ENCODE results near the gene RNF212.

RNF212 gene

DNA sequence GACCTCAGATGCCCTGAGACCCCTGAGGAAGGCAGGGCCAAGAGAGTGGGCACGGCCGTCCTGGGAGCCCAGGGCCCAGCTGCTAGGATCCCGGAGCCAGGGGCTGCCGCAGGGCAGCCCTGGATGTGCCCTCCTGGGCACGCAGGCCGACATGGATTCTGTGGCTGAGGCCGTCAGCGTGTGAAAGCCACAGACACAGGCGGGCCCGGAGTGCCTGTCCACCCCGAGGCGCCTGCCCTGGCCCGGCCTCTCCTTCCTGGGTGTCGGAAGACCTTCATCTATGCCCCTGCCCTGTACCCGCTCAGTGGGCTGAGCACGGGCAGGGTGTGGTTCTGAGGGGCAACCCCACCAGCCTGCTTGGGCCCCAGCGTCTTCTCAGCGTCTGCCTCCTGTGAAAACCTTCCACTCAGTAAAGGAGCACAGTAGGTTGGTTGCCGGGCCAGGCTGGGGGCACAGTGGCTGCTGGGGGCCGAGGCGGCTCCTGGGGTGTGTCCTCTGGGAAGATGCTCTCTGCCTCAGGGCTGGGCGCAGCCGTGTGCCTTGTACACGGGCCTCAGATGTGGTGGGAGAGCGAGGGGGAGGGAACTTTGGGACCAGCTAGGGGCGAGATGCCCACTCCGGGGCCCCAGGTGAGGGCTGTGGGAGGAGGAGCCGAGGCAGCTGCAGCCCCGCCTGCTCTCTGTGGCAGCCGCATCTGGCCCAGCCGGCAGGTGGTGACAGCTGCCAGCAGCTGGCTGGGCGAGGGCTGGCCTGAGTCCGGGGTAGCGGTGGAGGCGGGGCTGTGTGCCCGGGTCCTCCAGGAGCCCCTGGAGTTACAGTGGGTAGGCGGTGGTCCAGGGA, 81.2 kb downstream of the RNF212 start:
- peaks cover 52% of the 10 kb centered on the region for H3K4me1 ChIP-seq
- H3K9ac ChIP-seq: no peak overlapping the region
- no peak overlapping the region for H3K4me3 ChIP-seq
- TF ChIP-seq Cebpa-rat (IDR thresholded peaks at IDR 0.05): no peak
- H4K20me1 ChIP-seq: peaks cover 48% of the 10 kb centered on the region
- peaks cover 43% of the 10 kb centered on the region for H3K27me3 ChIP-seq
- no peaks in the 10 kb centered on the region for H3K9me3 ChIP-seq
- H3K36me3 ChIP-seq: peaks cover 4% of the 10 kb centered on the region; the same call in 1 of the 2 replicates
- H3K4me2 ChIP-seq: peak overlapping the region; percentile 90
- H3K27ac ChIP-seq: no peak overlapping the region

DNA sequence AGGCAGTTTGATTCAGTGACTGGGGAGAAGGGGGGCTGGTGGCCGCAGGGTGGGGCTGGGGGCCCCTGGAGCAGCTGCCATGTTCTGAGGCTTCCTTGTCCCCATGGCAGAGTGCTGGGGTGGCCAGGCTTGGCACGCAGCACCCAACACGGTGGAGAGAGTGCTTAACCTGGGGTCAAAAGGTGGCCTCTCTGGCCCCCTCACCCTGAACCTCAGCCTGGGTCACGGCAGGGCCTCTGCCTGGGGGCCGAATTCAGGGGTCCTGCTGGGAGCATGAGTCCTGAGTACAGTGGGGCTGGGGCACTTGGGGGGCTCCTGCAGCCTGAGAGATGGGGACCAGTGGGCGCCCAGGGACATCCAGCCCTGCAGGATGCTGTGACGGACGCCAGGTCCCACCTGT, 82.0 kb downstream of the RNF212 start:
- Histone ChIP-seq H3K4me1 (peaks cover 60% of the 10 kb centered on the region), H3K27me3 (peaks cover 43% of the 10 kb centered on the region), H3K9ac (no peak overlapping the region), H3K36me3 (peaks cover 8% of the 10 kb centered on the region; the same call in 1 of the 2 replicates), H3K9me3 (no peaks in the 10 kb centered on the region), H4K20me1 (peaks cover 56% of the 10 kb centered on the region), H3K27ac (no peak overlapping the region), H3K4me2 (peak overlapping the region; percentile 90), H3K4me3 (no peak overlapping the region)
- TF ChIP-seq Cebpa-rat (IDR thresholded peaks at IDR 0.05): no peak

DNA sequence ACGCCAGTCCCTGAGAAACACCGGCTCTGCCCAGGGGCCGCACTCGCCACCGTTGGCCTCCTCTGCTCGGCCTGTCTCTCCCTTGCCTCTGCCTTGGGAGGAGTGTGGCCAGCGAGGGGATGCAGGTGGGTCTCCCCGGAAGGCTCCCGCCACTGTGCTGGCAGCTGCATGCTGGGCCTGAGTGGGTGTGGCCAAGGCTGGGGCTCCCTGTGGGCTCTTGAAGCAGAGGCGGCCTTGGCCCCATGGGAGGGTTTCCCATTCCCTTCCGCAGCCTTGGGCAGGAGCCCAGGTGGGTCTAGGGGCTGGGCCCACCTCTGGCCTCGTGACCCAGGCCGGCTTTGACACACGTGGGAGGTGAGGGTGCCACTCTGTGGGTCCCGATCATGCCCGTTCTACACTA, 82.8 kb downstream of the RNF212 start:
- H3K36me3 ChIP-seq: peaks cover 14% of the 10 kb centered on the region
- H3K4me3 ChIP-seq: peak overlapping the region; percentile 41; the same call in 1 of the 2 replicates
- no peak for TF ChIP-seq Cebpa-rat (IDR thresholded peaks at IDR 0.05)
- H3K27ac ChIP-seq: peak overlapping the region; percentile 35; the same call in 1 of the 2 replicates
- H3K9ac ChIP-seq: peak overlapping the region; percentile 20; the same call in 1 of the 2 replicates
- peaks cover 43% of the 10 kb centered on the region for H3K27me3 ChIP-seq
- H3K4me2 ChIP-seq: peak overlapping the region; percentile 90
- no peaks in the 10 kb centered on the region for H3K9me3 ChIP-seq
- H4K20me1 ChIP-seq: peaks cover 64% of the 10 kb centered on the region
- peaks cover 68% of the 10 kb centered on the region for H3K4me1 ChIP-seq

DNA sequence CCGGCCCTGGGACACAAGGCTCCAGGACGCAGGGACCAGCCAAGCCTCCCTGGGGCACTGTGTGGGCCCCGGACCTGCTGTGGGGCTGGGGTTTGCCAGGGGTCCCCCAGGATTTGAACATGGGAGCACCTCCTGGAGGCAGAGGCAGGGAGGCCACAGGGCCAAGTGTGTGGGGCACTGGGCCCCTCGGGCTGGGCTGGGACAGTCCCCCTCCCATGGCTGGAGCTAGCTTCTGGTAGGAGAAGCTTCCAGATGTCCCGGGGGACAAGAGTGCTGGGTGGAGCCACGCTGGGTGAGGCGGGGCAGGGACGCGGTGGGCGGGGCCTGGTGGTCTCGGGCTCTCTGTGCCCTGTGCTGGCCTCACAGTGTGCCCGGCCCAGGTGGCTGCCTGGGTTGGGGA, 83.3 kb downstream of the RNF212 start:
- Histone ChIP-seq H4K20me1 (peaks cover 69% of the 10 kb centered on the region), H3K27ac (peak overlapping the region; percentile 35; the same call in 1 of the 2 replicates), H3K9ac (no peak overlapping the region), H3K4me3 (peak overlapping the region; percentile 41; the same call in 1 of the 2 replicates), H3K9me3 (no peaks in the 10 kb centered on the region), H3K36me3 (peaks cover 19% of the 10 kb centered on the region), H3K4me1 (peaks cover 70% of the 10 kb centered on the region), H3K27me3 (peaks cover 43% of the 10 kb centered on the region), H3K4me2 (peak overlapping the region; percentile 90)
- no peak for TF ChIP-seq Cebpa-rat (IDR thresholded peaks at IDR 0.05)

DNA sequence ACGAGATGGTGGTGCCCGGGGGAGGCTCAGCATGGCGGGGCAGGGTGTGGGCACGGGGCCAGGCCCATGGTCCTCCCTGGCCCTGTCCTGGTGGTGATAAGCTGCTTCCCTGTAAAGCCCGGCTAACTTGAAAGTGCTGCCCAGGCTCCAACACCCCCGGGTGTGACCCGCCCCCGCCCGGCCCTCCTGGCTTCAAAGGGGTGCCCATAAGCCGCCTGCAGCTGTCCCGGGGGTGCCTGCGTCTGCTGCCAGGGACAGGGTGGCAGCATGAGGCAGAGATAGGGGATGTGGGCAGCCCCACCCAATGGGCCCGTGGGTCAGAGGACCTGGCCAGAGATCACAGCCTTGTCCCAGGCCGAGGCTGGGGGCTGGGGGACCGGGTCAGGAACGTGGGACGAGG, 83.8 kb downstream of the RNF212 start:
- H4K20me1 ChIP-seq: peaks cover 74% of the 10 kb centered on the region
- H3K4me1 ChIP-seq: peaks cover 70% of the 10 kb centered on the region
- H3K27me3 ChIP-seq: peaks cover 39% of the 10 kb centered on the region
- peak overlapping the region; percentile 90 for H3K4me2 ChIP-seq
- no peak overlapping the region for H3K27ac ChIP-seq
- no peak overlapping the region; the same call in 1 of the 2 replicates for H3K4me3 ChIP-seq
- no peak overlapping the region for H3K9ac ChIP-seq
- no peak for TF ChIP-seq Cebpa-rat (IDR thresholded peaks at IDR 0.05)
- H3K9me3 ChIP-seq: no peaks in the 10 kb centered on the region
- H3K36me3 ChIP-seq: peaks cover 24% of the 10 kb centered on the region

DNA sequence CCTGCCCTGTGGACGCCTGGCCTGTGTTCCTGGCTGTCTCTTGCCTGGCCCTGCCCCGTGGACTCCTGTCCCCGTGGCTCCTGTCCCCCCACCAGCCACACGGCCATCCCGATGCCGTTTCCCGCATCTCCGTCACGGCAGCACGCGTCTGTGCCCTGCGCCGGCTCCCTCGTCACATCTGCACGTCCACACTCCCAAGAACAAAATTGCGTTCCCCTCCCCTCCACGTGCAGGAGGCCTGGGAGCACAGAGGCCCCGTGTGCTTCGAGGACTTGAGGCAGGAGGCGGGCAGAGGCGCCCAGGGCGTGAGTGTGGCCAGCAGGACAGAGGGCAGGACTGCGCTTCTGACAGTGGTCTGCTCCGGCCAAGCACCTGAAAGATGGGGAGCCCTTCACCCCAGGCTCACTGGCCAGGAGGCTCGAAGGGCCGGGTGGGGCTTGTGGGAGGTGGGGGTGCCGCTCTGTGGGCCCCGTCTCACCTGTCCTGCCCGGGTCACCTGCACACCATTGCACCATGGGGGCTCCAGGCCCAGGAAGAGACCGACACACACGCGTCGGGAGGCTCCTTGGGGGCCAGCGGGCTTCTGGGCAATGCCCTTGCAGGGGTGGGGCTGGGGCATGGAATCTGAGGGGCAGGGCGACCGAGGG, 84.7 kb downstream of the RNF212 start:
- no peak overlapping the region for H3K27ac ChIP-seq
- H4K20me1 ChIP-seq: peaks cover 74% of the 10 kb centered on the region
- H3K27me3 ChIP-seq: peaks cover 30% of the 10 kb centered on the region
- no peak overlapping the region for H3K4me3 ChIP-seq
- peak overlapping the region; percentile 90 for H3K4me2 ChIP-seq
- H3K4me1 ChIP-seq: peaks cover 70% of the 10 kb centered on the region
- H3K9ac ChIP-seq: no peak overlapping the region
- no peaks in the 10 kb centered on the region for H3K9me3 ChIP-seq
- peaks cover 30% of the 10 kb centered on the region for H3K36me3 ChIP-seq
- no peak for TF ChIP-seq Cebpa-rat (IDR thresholded peaks at IDR 0.05)

DNA sequence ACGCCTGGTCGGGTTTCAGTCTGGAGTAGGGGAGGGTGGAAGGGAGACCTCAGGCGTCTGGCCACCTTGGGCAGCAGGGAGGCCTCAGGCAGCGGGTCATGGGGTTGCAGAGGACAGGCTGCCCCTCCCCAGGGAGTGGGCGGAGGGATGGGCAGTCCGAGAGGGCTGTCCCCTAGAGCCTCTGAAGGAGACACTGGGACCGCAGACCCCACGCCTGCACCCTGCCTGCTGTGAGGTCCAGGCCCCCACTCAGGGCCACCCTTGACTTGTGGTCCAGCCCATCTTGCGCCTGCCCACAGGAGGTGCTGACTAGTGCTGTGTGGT, 85.5 kb downstream of the RNF212 start:
- Histone ChIP-seq H4K20me1 (peaks cover 72% of the 10 kb centered on the region), H3K9ac (no peak overlapping the region), H3K4me3 (no peak overlapping the region), H3K27me3 (peaks cover 22% of the 10 kb centered on the region), H3K27ac (no peak overlapping the region), H3K36me3 (peaks cover 37% of the 10 kb centered on the region), H3K4me2 (no peak overlapping the region), H3K4me1 (peaks cover 67% of the 10 kb centered on the region), H3K9me3 (no peaks in the 10 kb centered on the region)
- TF ChIP-seq Cebpa-rat (IDR thresholded peaks at IDR 0.05): no peak

DNA sequence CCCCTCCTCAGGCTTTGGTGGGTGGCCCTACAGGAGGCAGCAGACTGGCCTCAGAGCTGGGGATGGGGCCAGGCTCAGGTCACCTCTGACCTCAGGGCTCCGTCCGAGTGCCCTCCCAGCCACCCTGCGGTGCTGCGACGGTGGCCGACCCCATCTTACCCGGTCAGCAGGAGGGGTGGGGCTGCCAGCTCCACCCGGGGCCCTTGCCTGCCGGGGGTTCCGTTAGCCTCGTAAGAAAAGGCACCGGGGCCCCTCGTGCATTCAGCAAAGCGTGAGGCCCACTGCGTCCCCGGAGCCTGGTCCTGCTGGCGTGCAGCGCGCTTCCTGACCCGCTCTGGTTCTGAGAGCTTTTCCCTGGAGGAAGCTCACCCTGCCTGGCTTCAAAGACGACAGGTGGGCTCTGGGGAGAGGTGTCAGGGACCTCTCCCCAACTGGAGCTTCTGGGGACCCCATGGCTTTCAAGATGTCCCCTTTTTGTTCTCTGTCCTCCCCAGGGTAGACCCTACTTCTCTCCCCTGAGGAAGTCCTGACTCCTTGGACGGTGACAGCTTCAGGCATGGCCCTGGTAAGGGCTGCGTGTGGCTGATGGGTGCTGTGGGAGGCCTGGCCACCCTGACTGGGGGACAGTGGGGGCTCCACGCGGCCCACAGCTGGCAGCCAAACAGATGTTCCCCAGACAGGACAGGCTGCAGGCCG, 86.0 kb downstream of the RNF212 start:
- no peak overlapping the region for H3K27ac ChIP-seq

DNA sequence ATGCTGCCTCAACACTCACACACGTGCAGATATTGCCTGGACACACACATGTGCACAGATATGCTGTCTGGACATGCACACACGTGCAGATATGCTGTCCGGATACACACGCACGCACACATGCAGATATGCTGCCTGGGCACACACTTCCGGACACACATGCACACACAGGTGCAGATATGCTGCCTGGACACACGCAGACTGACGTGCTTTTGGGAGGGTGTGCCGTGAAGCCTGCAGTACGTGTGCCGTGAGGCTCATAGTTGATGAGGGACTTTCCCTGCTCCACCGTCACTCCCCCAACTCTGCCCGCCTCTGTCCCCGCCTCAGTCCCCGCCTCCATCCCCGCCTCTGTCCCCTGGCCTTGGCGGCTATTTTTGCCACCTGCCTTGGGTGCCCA, 87.2 kb downstream of the RNF212 start:
- Histone ChIP-seq H4K20me1 (peaks cover 72% of the 10 kb centered on the region), H3K36me3 (peaks cover 45% of the 10 kb centered on the region), H3K27ac (no peak overlapping the region), H3K4me2 (peak overlapping the region; percentile 50), H3K4me1 (peaks cover 67% of the 10 kb centered on the region), H3K9me3 (no peaks in the 10 kb centered on the region), H3K9ac (no peak overlapping the region), H3K27me3 (peaks cover 4% of the 10 kb centered on the region; the same call in 1 of the 2 replicates), H3K4me3 (no peak overlapping the region)
- TF ChIP-seq Cebpa-rat (IDR thresholded peaks at IDR 0.05): no peak

More for the DNA sequence above, 86.0 kb downstream of the RNF212 start:
- H3K9ac ChIP-seq: no peak overlapping the region
- H3K4me2 ChIP-seq: no peak overlapping the region; the same call in 1 of the 2 replicates
- H4K20me1 ChIP-seq: peaks cover 72% of the 10 kb centered on the region
- no peak overlapping the region for H3K4me3 ChIP-seq
- peaks cover 67% of the 10 kb centered on the region for H3K4me1 ChIP-seq
- peaks cover 42% of the 10 kb centered on the region for H3K36me3 ChIP-seq
- no peak for TF ChIP-seq Cebpa-rat (IDR thresholded peaks at IDR 0.05)
- no peaks in the 10 kb centered on the region for H3K9me3 ChIP-seq
- peaks cover 17% of the 10 kb centered on the region for H3K27me3 ChIP-seq

Data from BLaER1 (cell line).